Measurements from ENCODE around the gene DOHH.

DNA sequence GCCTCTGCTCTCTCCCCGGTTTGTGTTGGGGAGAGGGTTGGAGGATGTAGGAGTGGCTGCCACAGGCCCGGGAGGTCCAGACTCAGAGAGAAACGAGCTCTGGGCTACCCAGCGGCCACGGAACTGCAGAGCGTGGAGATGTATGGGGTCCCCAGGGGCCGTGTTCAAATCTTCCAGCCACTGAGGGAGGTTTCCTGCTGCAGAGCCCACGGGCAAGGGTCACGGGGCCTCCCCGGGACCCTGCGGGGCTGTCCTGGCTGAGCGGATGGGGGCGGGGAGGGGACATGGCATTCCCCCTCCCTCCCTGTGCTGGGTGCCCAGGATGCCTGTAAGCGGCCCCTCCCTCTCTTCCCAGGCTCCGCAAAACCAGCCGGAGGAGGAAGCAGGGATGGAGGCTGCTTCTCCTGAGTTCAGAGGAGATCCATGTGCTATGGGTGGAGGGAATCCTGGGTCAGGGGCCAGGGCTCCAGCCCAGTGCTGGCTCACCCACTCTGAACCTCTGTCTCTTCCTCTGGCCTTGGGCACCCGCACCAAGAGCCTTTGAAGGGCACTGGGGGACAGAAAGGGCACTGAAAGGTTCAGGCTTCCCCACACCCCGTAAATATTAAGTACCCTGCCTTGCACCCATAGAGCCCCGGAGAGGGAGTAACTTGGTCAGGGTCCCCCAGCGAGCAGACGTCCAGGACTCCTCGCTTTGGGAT, 42.8 kb downstream of the DOHH start:
- TF ChIP-seq CTCF (IDR thresholded peaks at IDR 0.05; ENCODE audit: extremely low read depth in 1 of 2, insufficient read depth in 1 of 2, low read depth in 1 of 2, low read length in 2 of 2) (no peak), POLR2AphosphoS5 (IDR thresholded peaks at IDR 0.05; ENCODE audit: insufficient read depth, low read depth, low read length) (no peak), EZH2 (IDR thresholded peaks at IDR 0.05; ENCODE audit: borderline replicate concordance, low read depth, low read length, severe bottlenecking) (no peak), POLR2A (IDR thresholded peaks at IDR 0.05; ENCODE audit: low read depth, low read length) (no peak), MAX (IDR thresholded peaks at IDR 0.05; ENCODE audit: insufficient read depth, insufficient read length) (no peak)

All from endothelial cell of umbilical vein (primary cell).